Colonic mucosa (tissue), 4 donors: ENCODE data around the gene ULBP2. TPM values are rescaled to one million over a fixed set of nuclear protein-coding genes. Genes with fewer than 3 reads are reported as not detected.
"Not testable (repeated sequence)": the region's sequence is repeated elsewhere in the genome, so short reads cannot be mapped to it uniquely, and the experiment has no call there.

Experiments
- DNase-seq: peaks from one replicate; pipeline ENCODE4 v3.0.0-alpha.2; 2020
- H3K27ac ChIP-seq: fragments of 200-600 bp; one replicate; pipeline ENCODE4 v1.8.0; 2021
- H3K27me3 ChIP-seq: fragments of 200-600 bp; one replicate; pipeline ENCODE4 v1.8.0; 2021
- H3K36me3 ChIP-seq: fragments of 200-600 bp; one replicate; pipeline ENCODE4 v1.8.0; 2021
- H3K4me1 ChIP-seq: fragments of 200-600 bp; one replicate; pipeline ENCODE4 v1.8.0; 2021; ENCODE audit warnings: mild to moderate bottlenecking
- H3K4me3 ChIP-seq: fragments of 200-600 bp; one replicate; pipeline ENCODE4 v1.8.0; 2021
- H3K9ac ChIP-seq, 2 donors: one replicate each; pipeline ENCODE4 v1.7.0; 2013; ENCODE audit warnings: control low read depth in 2 of 2, low read depth in 2 of 2, low read length in 2 of 2
- H3K9me3 ChIP-seq: fragments of 200-600 bp; one replicate; pipeline ENCODE4 v1.8.0; 2021
- intact Hi-C: fragments of 100-400 bp; cut with DNase I; formaldehyde crosslinking; loops from one replicate; pipeline ENCODE4 v1.14.1; 2022
- total RNA-seq, 2 donors: library from RNA; stranded (reverse); fragmentation: NEBNext Ultra II Directional in 1 of 2; extraction: Animal tissue kit (Norgen Biotek cat#: 25700) in 1 of 2; gene quantifications; one replicate each; pipeline ENCODE4 v1.2.1, GENCODE V29; 2021
- TF ChIP-seq, protein P1 (sequence below): fragments of 200-600 bp; IDR thresholded peaks from one replicate; pipeline ENCODE4 v1.8.0; 2022; ENCODE audit warnings: antibody characterized with exemption, mild to moderate bottlenecking
- donor health status: healthy.
- donor health status: DM: no; HTN: no; CAD: no.
- donor health status: DM: no; HTN: no; CAD: no.

The ULBP2 gene
- total RNA-seq, 2 donors from 2014 or later: 0.19 to 0.47 TPM

DNA sequence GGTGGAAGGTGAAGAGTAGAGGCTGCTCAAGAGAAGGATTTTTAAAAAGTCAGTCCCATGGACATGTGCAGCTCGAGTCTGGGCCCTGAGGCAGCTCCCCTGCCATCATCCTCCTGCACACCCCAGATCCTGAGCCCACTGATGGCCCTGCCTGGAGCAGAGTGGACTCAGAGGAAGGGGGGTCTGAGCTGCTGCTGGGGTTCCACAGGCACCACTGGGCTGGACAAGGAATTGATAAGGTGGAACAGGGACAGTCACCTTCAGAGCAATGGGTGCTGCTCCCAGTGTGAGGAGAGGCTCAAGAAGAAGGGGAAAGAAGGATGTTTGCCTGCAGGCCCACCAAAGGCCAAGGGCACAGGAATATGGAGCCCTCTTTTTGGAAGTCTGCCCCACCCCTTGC, 6.2 kb downstream of the ULBP2 start:
- TF ChIP-seq, protein P1, sequence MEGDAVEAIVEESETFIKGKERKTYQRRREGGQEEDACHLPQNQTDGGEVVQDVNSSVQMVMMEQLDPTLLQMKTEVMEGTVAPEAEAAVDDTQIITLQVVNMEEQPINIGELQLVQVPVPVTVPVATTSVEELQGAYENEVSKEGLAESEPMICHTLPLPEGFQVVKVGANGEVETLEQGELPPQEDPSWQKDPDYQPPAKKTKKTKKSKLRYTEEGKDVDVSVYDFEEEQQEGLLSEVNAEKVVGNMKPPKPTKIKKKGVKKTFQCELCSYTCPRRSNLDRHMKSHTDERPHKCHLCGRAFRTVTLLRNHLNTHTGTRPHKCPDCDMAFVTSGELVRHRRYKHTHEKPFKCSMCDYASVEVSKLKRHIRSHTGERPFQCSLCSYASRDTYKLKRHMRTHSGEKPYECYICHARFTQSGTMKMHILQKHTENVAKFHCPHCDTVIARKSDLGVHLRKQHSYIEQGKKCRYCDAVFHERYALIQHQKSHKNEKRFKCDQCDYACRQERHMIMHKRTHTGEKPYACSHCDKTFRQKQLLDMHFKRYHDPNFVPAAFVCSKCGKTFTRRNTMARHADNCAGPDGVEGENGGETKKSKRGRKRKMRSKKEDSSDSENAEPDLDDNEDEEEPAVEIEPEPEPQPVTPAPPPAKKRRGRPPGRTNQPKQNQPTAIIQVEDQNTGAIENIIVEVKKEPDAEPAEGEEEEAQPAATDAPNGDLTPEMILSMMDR: no peak
- intact Hi-C loops: no loop called here
- H3K27ac ChIP-seq: no peak overlapping the region
- peaks cover 14% of the 10 kb centered on the region for H3K27me3 ChIP-seq
- H3K4me1 ChIP-seq: no peaks in the 10 kb centered on the region
- no peak for DNase-seq
- H3K36me3 ChIP-seq: no peaks in the 10 kb centered on the region
- no peaks in the 10 kb centered on the region for H3K9me3 ChIP-seq
- no peak overlapping the region for H3K4me3 ChIP-seq
- no peak overlapping the region for H3K9ac ChIP-seq

- H3K27me3 ChIP-seq: peaks cover 21% of the 10 kb centered on the region
- no peak overlapping the region for H3K27ac ChIP-seq
- intact Hi-C loops: no loop called here
Measured at GRCh38 chr6:149948616-149949015, 6.8 kb downstream of the ULBP2 start.

DNA sequence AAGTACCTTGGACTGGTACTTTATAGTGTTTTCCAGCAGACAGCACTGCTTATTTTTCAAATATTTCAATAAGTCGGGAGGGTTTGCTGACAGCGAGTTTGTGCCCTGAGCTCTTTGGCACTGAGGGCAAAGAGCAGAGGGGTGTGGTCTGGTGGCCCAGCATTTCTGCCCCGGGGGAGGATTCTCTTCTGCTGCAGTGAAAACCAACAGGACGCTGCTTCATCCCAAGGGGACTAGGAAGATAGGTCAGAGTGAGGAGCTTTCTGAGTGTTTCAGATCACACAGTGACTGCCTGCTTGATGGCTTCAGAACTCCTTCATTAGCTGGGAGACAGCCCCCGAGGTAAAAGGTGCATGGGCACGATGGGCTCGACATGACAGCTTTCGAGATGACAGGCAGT, 8.6 kb downstream of the ULBP2 start:
- H3K9me3 ChIP-seq: no peaks in the 10 kb centered on the region
- TF ChIP-seq, protein P1: no peak
- intact Hi-C loops: no loop called here
- H3K36me3 ChIP-seq: no peaks in the 10 kb centered on the region
- no peaks in the 10 kb centered on the region for H3K4me1 ChIP-seq
- no peak overlapping the region for H3K4me3 ChIP-seq
- H3K27ac ChIP-seq: no peak overlapping the region
- H3K9ac ChIP-seq: no peak overlapping the region
- peaks cover 34% of the 10 kb centered on the region for H3K27me3 ChIP-seq
- DNase-seq: no peak

More at GRCh38 chr6:149948616-149949015, 6.8 kb downstream of the ULBP2 start:
- Histone ChIP-seq H3K9ac (no peak overlapping the region), H3K4me1 (no peaks in the 10 kb centered on the region), H3K9me3 (no peaks in the 10 kb centered on the region), H3K4me3 (no peak overlapping the region), H3K36me3 (no peaks in the 10 kb centered on the region)
- no peak for DNase-seq
- TF ChIP-seq, protein P1: no peak

- H3K27me3 ChIP-seq: peaks cover 41% of the 10 kb centered on the region
- no peak overlapping the region for H3K4me3 ChIP-seq
- intact Hi-C loops: no loop called here
- H3K27ac ChIP-seq: no peak overlapping the region
- TF ChIP-seq, protein P1: no peak
- no peaks in the 10 kb centered on the region for H3K4me1 ChIP-seq
- no peaks in the 10 kb centered on the region for H3K36me3 ChIP-seq
- no peak for DNase-seq
- H3K9me3 ChIP-seq: no peaks in the 10 kb centered on the region
- H3K9ac ChIP-seq: no peak overlapping the region
Measured at GRCh38 chr6:149951096-149951495, 9.3 kb downstream of the ULBP2 start.

GRCh38 chr6:149951626-149952025, 9.8 kb downstream of the ULBP2 start:
- Histone ChIP-seq H3K27ac (no peak overlapping the region), H3K27me3 (peaks cover 46% of the 10 kb centered on the region), H3K4me1 (no peaks in the 10 kb centered on the region), H3K36me3 (no peaks in the 10 kb centered on the region), H3K9me3 (no peaks in the 10 kb centered on the region), H3K4me3 (no peak overlapping the region), H3K9ac (no peak overlapping the region)
- DNase-seq: no peak
- intact Hi-C loops: no loop called here
- TF ChIP-seq, protein P1: no peak

DNA sequence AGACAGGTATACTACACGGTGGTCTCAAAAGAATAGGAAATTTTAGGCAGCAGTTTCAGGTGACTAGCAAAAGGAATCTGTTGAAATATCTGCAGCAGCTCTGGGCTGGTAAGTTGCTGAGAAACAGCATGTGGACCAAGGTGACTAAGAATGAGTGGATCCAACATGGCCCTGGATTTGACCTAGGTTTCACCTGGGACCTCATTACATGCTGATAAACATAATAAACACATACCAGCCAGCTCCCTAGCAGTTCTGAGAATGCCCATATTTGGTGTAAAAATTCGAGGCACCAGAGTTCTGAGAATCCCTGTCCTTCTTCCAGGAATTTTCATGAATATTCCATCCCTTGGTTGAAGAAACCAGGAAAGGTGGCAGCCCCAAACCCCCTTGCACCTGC, 11.6 kb downstream of the ULBP2 start:
- H3K27ac ChIP-seq, intact Hi-C loops, H3K9me3 ChIP-seq, H3K9ac ChIP-seq, DNase-seq, H3K4me1 ChIP-seq, H3K36me3 ChIP-seq, H3K4me3 ChIP-seq: not testable (repeated sequence)
- peaks cover 58% of the 10 kb centered on the region for H3K27me3 ChIP-seq

GRCh38 chr6:149953934-149954327, 12.1 kb downstream of the ULBP2 start:
- H3K4me3 ChIP-seq, H3K9me3 ChIP-seq, intact Hi-C loops, H3K4me1 ChIP-seq, DNase-seq, H3K27ac ChIP-seq, H3K9ac ChIP-seq, H3K36me3 ChIP-seq: not testable (repeated sequence)
- peaks cover 58% of the 10 kb centered on the region for H3K27me3 ChIP-seq

- H3K9ac ChIP-seq, DNase-seq, H3K27ac ChIP-seq, H3K9me3 ChIP-seq, H3K4me1 ChIP-seq, intact Hi-C loops, H3K4me3 ChIP-seq, H3K36me3 ChIP-seq: not testable (repeated sequence)
- peaks cover 58% of the 10 kb centered on the region for H3K27me3 ChIP-seq
Measured at GRCh38 chr6:149954328-149954983, 12.6 kb downstream of the ULBP2 start.

DNA sequence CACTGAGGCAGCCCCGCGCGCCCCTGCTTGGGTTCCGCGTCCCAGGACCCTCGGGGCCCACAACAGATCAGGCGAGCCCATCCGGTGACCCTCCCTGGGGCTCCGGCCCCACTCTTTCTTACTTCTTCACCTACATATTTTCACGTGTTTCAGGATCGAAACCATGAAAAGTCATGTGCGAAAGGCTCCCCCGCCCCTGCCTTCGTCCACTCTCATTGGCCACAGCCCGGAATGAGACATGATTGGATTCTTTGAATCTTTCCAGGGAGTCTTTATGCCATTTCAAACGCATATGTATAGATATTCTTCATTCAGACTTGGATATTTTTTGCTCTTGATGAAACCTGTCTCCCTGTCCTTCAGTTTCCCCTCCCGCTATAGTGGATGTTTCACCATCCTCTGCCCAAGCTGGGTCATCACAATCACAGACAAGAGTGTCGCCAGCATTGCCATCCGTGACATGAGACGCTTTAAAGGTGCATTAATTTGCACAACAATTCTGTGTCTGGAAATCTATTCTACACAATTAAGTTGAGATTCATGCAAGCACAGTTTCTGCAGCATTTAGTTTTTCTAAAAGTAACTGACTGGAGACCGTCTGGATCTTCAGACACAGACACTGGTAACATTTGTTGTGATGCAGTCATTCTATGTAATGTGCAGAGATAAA, 13.3 kb downstream of the ULBP2 start:
- DNase-seq, H3K4me1 ChIP-seq, H3K36me3 ChIP-seq, H3K9me3 ChIP-seq, intact Hi-C loops, H3K9ac ChIP-seq, H3K27ac ChIP-seq, H3K4me3 ChIP-seq: not testable (repeated sequence)
- peaks cover 58% of the 10 kb centered on the region for H3K27me3 ChIP-seq
